Activated CD4-positive, alpha-beta T cell treated with anti-CD3 and anti-CD28 coated beads, Interleukin-2, Interleukin-4, amounts not matched to agents 100 ng/mL and 50 ng/mL, durations not matched to agents 16 hours and 8 hours (primary cell): Measurements from ENCODE around the gene TACR1.

ENCODE experiments used
- DNase-seq: peaks from one replicate; pipeline ENCODE4 v3.0.0-alpha.2; 2020; ENCODE audit warnings: low spot score

The TACR1 gene

DNA sequence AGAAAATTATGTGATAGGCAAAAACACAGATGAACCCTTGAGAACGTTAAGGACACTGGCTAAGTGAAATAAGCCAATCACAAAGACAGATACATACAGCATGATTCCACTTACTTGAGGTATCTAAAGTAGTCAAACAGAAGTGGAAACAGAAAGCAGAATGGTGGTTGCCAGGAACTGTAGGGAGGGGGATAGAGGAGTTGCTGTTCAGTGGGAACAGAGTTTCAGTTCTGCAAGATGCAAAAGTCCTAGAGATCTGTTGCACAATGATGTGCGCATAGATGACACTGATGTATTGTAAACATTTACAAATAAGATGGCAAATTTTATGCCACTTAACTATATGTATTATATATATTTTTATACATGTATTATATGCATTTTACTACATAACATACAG, 181.2 kb downstream of the TACR1 start:
- DNase-seq: no peak

DNA sequence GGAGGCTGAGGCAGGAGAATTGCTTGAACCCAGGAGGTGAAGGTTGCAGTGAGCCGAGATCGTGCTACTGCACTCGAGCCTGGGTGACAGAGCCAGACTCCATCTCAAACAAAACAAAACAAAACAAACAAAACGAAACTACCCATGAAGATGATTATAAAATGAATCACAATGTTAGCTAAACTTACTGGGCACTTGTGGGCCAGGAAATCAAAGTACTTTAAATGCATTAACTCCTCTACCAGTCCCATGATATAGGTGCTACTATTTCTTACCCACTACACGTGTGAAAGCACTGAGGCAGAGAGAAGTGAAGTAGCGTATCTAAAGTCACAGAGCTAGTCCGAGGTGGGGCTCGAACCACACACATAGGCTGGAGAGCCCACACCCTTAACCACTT, 187.2 kb downstream of the TACR1 start:
- no peak for DNase-seq

DNA sequence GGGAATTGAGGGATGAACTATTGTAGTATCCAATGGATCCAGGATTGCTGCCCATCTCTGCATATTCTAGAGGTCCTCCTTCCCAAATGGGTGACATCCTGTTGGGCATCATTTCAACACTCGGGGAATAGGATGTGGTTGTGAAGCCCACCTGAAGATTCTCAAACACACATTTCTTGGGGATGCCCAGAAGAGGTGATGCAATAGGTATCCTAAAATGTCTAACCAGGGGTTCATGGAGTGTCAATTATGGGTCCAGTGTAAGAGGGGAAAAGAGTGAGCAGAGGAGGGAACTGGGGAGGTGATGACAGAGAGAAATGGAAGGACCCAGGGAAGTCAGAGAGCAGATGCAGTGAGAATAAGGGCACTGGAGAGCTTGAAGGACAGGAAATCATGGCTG, 188.7 kb downstream of the TACR1 start:
- DNase-seq: no peak

DNA sequence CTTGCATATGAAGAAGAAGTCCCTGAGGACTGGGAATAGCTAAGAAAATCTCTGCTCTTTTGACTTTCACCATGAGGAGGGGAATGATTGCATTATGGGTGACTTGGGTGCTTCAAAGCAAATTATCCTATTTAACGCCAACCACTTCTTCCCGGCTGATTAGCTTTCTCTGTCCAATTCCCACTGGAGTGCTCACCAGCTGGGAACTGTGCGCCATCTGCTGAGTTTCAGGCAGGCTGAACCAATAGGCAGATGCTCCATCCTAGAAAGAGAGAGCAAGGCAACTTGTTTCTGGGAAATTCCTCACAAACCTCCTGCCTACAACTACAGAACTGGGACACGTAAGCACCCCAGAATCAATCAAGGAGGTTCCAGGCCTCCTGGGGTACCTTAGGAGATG, 191.5 kb downstream of the TACR1 start:
- no peak for DNase-seq

DNA sequence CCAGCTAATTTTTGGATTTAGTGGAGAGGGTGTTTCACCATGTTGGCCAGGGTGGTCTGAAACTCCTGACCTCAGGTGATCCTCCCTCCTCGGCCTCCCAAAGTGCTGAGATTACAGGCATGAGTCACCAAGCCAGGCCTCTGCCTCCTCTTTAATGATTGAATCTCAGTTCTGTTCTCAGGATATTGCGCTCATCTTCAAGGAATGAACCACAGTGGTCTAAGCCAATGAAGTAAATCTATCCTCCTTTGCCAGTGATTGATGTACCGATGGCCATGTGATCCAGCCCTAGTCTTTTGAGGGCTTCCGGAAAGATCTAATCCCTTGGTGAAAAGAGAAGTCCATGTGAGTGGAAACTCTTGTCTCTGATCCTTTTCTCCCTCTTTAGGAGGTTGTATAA, 192.3 kb downstream of the TACR1 start:
- no peak for DNase-seq

DNA sequence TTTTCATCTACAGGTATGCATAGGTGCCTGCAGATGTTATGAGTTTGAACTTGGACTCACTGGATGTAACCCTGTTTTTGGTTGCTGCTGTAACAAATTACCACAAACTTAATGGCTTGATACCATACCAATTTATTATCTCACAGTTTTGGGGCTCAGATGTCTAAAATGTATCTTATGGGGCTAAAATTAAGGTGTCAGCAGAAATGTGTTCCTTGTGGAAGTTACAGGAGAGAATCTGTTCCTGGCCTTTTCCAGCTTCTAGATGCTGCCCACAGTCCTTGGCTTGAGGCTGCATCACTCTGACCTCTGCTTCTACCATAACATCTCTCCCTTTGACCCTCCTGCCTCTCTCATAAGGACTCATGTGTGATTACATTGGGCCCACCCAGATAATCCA, 193.3 kb downstream of the TACR1 start:
- DNase-seq: no peak

DNA sequence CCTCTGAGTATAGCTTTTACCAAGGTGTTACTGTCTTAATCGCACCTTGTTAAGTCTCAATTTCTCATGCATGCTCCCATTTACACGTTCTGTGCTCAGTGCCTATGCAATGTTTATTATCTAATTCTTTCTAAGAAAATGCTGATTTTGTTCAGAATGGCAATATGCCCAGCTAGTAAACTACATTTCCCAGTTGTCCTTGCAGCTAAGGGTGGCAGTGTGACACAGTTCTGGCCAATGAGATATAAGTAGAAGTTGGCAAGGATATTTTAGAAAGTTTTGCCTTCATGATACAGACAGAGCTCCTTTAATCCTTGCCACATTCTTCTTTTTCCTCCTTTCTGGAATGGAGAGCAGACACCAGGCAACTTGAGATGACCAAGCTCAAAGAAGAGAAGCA, 195.5 kb downstream of the TACR1 start:
- DNase-seq: no peak

DNA sequence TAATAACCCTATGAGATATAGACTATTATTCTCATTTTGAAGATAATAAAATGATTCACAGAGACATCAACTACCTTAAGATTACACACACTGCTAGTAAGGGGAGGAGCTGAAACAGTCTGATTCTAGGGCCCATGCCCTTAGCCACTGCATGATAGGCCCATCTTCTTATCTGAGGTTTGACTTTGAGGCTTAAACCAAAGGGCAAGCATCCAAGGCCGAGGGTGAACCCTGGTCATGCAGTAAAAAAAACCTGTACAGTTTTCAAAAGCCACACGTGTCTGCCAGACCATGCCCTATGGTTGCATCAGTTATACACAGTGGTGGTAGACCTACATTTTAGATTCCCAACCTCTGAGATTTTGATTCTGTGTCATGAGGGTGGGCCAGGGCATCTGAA, 196.0 kb downstream of the TACR1 start:
- no peak for DNase-seq

DNA sequence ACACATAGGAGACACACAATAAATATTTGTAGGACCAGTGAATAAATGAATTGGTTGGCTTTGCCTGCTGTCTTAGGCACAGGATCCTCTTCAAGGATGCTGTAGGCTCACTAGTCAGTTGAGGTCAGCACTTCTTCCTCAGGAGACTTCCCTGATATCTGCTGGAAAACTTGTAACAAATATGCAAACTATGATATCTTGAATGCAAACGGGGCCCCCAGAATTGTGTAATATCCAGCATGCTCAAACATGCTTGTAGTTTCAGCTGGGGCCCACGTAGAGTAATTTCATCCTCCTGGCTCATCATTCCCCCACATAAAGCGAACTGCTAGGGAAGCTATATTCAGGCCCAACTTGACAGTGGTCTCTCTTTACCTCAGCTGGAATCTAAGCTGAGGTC, 197.3 kb downstream of the TACR1 start:
- no peak for DNase-seq

DNA sequence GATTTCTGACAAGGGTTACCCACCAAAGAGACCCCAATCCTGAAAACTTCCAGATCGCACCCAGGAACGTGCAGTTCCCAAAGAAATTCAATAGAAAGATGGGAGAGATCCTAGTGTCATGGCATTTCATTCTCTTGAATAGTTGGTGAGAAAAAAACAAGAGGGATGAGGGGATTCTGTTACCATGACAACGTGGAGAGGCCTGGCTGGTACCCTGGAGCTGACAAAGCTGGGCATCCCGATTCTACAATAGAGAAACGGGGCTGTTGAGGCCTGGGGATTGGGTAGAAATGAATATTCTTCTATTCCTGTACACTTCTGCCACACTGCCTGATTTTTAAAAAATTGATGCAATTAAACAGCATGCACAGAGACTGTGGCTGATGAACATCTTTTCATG, 199.9 kb downstream of the TACR1 start:
- DNase-seq: no peak
